Psoas muscle (tissue), 8 donors: ENCODE measurements around the gene COL9A3. TPM values are rescaled to one million over a fixed set of nuclear protein-coding genes. Genes with fewer than 3 reads are reported as not detected.
A peak's percentile ranks its signal among the peaks of the same experiment; 100 is the strongest.

ENCODE experiments used
- ATAC-seq, 4 donors: fragments of 200-7000 bp; cut with Tn5 transposase; one replicate each; pipeline ENCODE4 v1.9.1; 2020; ENCODE audit warnings: moderate library complexity in 3 of 4, mild to moderate bottlenecking in 2 of 4
- DNase-seq, 2 donors: peaks; one replicate each; pipeline ENCODE4 v3.0.0-alpha.2; 2020
- H3K27ac ChIP-seq: fragments of 200-600 bp; one replicate; pipeline ENCODE4 v1.8.0; 2022
- H3K27me3 ChIP-seq, 3 donors: fragments of 200-600 bp in 1 of 3; one replicate each; pipeline versions ENCODE4 v1.6.1 to v1.8.0; 2013 to 2022; ENCODE audit warnings: low read length in 2 of 3, mild to moderate bottlenecking in 2 of 3, moderate library complexity in 1 of 3; ENCODE audit not compliant: insufficient read depth in 3 of 3
- H3K36me3 ChIP-seq, 2 donors: fragments of 200-600 bp in 1 of 2; one replicate each; pipeline versions ENCODE4 v1.6.1 to v1.8.0; 2013 to 2022; ENCODE audit warnings: low read depth in 1 of 2, mild to moderate bottlenecking in 1 of 2, moderate library complexity in 1 of 2; ENCODE audit not compliant: insufficient read depth in 1 of 2
- H3K4me1 ChIP-seq: fragments of 200-600 bp; one replicate; pipeline ENCODE4 v1.8.0; 2022
- H3K4me3 ChIP-seq: fragments of 200-600 bp; one replicate; pipeline ENCODE4 v1.8.0; 2022; ENCODE audit warnings: mild to moderate bottlenecking
- H3K9me3 ChIP-seq: fragments of 200-600 bp; one replicate; pipeline ENCODE4 v1.8.0; 2022
- CTCF ChIP-seq: fragments of 200-600 bp; IDR thresholded peaks from one replicate; pipeline ENCODE4 v1.8.0; 2022; ENCODE audit warnings: antibody characterized with exemption
- WGBS, 3 donors: extraction: QIAGEN DNeasy Blood & Tissue Kit; methylation state at CpG; one replicate each; pipeline versions ENCODE4 v1.1.6 to v1.1.7; 2013; 5-methylcytosine and 5-hydroxymethylcytosine counted together
- intact Hi-C, 2 donors: fragments of 100-400 bp; cut with DNase I; formaldehyde crosslinking; loops; one replicate each; pipeline versions ENCODE4 v1.11.0 to v1.14.2; 2022
- polyA plus RNA-seq, 3 donors: library from polyadenylated mRNA; stranded (reverse); fragments of 200-250 nt; gene quantifications; one replicate each; pipeline ENCODE4 v1.2.3, GENCODE V29; 2013
- total RNA-seq, 4 donors: library from RNA; stranded (reverse); fragmentation: NEBNext Ultra II Directional in 2 of 4; extraction: Animal tissue kit (Norgen Biotek cat#: 25700) in 2 of 4; gene quantifications; one replicate each; pipeline versions ENCODE4 v1.2.1 to v1.2.4, GENCODE V29; 2021 to 2023
- donor health status: healthy with polysubstance abuse.
- donor health status: DM: no; HTN: no; CAD: no; lungs with moderate emphysema.
- donor health status: Bipolar disorder and iron deficiency.
- donor health status: healthy.
- donor health status: DM: yes; HTN: yes; CAD: no.
- donor health status: DM: no; HTN: no; CAD: no.
- donor health status: DM: no; HTN: no; CAD: no.
- donor health status: DM: yes; HTN: yes; CAD: no.

COL9A3 gene
- total and polyA plus RNA-seq, 7 donors = 0.27 to 0.86 (median 0.59) TPM; not detected in 1

DNA sequence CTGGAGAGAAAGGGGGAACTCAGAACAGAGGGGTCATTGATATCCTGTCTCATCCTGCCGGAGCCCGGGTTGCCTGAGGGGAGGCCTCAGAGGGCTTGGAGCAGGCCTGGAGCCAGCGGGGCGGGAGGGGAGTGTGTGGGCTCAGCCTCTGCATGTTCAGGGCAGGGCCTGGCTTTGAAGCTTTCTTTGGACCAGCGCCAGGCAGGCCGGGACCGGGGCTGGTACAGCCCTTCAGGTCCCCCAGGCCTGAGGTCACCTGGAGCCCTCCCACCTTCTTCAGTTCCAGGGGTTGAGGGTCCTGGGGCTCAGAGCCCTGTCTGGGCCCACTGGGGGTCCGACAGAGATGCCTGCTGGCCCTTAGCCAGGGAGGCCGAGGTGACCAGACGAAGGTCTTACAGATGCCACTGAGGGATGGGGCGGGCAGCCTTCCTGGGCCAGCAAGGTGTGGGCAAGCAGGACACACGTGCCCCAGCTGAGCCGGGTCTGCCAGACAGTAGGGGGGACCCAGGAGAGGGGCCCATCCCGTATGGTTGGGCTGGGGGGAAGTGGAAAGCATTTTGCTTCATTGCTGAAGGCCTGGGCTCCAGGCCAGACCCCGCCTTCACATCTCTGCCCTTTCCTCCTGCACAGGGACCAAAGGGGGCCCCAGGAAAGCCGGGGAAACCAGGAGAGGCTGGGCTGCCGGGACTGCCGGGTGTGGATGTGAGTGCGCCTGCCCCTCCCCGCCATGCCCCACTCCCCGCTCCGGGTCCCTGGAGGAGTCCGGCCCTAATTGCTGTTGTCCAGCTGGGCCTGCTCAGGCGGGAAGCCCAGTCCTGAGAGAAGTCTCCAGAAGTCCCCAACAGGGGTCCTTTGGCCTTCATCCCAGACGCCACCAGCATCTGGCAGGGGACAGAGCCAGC, 2.0 kb downstream of the COL9A3 start:
- WGBS, 3 donors = 8 to 11% (median 8%) methylated on average over 19 to 25 of the region's 25 CpGs
- DNase-seq (peak; percentile 58 to 76), ATAC-seq (peak in 1 of 4 donors; percentile 23)
- Histone ChIP-seq H3K27me3 (peaks cover 0 to 60% (median 33%) of the 10 kb centered on the region in 3 donors), H3K9me3 (no peaks in the 10 kb centered on the region), H3K4me1 (peaks cover 14% of the 10 kb centered on the region), H3K4me3 (no peak overlapping the region), H3K27ac (no peak overlapping the region), H3K36me3 (no peaks in the 10 kb centered on the region)
- intact Hi-C loops = no loop called here
- TF ChIP-seq CTCF = no peak

- no peak for TF ChIP-seq CTCF
- Histone ChIP-seq H3K27ac (no peak overlapping the region), H3K27me3 (peaks cover 0 to 58% (median 31%) of the 10 kb centered on the region in 3 donors), H3K9me3 (no peaks in the 10 kb centered on the region), H3K4me1 (peaks cover 14% of the 10 kb centered on the region), H3K36me3 (no peaks in the 10 kb centered on the region), H3K4me3 (no peak overlapping the region)
- WGBS, 3 donors = 24 to 35% (median 25%) methylated on average over 16 of the region's 16 CpGs
- no peak for DNase-seq
- ATAC-seq = no peak
- intact Hi-C loops = no loop called here
Observed at GRCh38 chr20:62819494-62820174, 2.8 kb downstream of the COL9A3 start.

- Histone ChIP-seq H3K4me1 (peaks cover 14% of the 10 kb centered on the region), H3K27me3 (peaks cover 0 to 55% (median 29%) of the 10 kb centered on the region in 3 donors), H3K9me3 (no peaks in the 10 kb centered on the region), H3K4me3 (no peak overlapping the region), H3K36me3 (no peaks in the 10 kb centered on the region), H3K27ac (no peak overlapping the region)
- DNase-seq = no peak
- no peak for TF ChIP-seq CTCF
- WGBS, 3 donors = 60 to 66% (median 60%) methylated on average over 23 of the region's 23 CpGs
- intact Hi-C loops = no loop called here
- no peak for ATAC-seq
Observed at GRCh38 chr20:62820208-62820961, 3.5 kb downstream of the COL9A3 start.

GRCh38 chr20:62820962-62821725, 4.3 kb downstream of the COL9A3 start:
- WGBS, 3 donors = 86 to 90% (median 88%) methylated on average over 18 to 19 of the region's 19 CpGs
- ATAC-seq (no peak), DNase-seq (no peak)

More at GRCh38 chr20:62820962-62821725, 4.3 kb downstream of the COL9A3 start:
- intact Hi-C loops = no loop called here
- Histone ChIP-seq H3K4me3 (no peak overlapping the region), H3K4me1 (peaks cover 10% of the 10 kb centered on the region), H3K36me3 (no peaks in the 10 kb centered on the region), H3K27ac (no peak overlapping the region), H3K27me3 (peaks cover 0 to 55% (median 22%) of the 10 kb centered on the region in 3 donors), H3K9me3 (no peaks in the 10 kb centered on the region)
- TF ChIP-seq CTCF = no peak
